OCI-LY3 (cell line): ENCODE results near the gene OR14I1.

Experiments
- H2AFZ ChIP-seq: fragments of 200-600, 300-600 bp; shearing (Covaris generic); 2 replicates; pipeline ENCODE4 v1.6.0; 2014; ENCODE audit warnings: antibody characterized with exemption, low read depth, low read length
- H3K27ac ChIP-seq: fragments of 200-600, 300-600 bp; sonication (generic); 2 replicates; pipeline ENCODE4 v1.5.1; 2014; ENCODE audit warnings: mild to moderate bottlenecking, low read length, moderate library complexity, mixed read lengths
- H3K27me3 ChIP-seq: fragments of 200-600, 300-600 bp; sonication (generic); 2 replicates; pipeline ENCODE4 v1.6.1; 2014; ENCODE audit warnings: low read depth, low read length, mixed read lengths
- H3K36me3 ChIP-seq: fragments of 200-600, 300-600 bp; sonication (generic); replicated peaks from 2 replicates; pipeline ENCODE3; 2014; ENCODE audit warnings: low read depth, low read length, mixed read lengths
- H3K4me1 ChIP-seq: fragments of 300-600, 200-600 bp; sonication (generic); 2 replicates; pipeline ENCODE4 v1.6.1; 2014; ENCODE audit warnings: low read length, mixed read lengths
- H3K4me2 ChIP-seq: fragments of 200-600, 300-600 bp; sonication (generic); 2 replicates; pipeline ENCODE4 v1.6.1; 2014; ENCODE audit warnings: low read length, mixed read lengths
- H3K4me3 ChIP-seq: fragments of 300-600, 200-600 bp; sonication (generic); 2 replicates; pipeline ENCODE4 v1.5.1; 2014; ENCODE audit warnings: antibody characterized with exemption, mild to moderate bottlenecking, low read length, moderate library complexity
- H3K79me2 ChIP-seq: fragments of 300-600, 200-600 bp; shearing (Covaris generic); 2 replicates; pipeline ENCODE4 v1.6.1; 2014; ENCODE audit warnings: mild to moderate bottlenecking, low read length, mixed read lengths
- H3K9ac ChIP-seq: fragments of 300-600, 200-600 bp; shearing (Covaris generic); 2 replicates; pipeline ENCODE4 v1.6.0; 2014; ENCODE audit warnings: mild to moderate bottlenecking, low read length, moderate library complexity
- H3K9me3 ChIP-seq: fragments of 200-600, 300-600 bp; shearing (Covaris generic); 2 replicates; pipeline ENCODE4 v1.6.1; 2014; ENCODE audit warnings: low read length, mixed read lengths; ENCODE audit not compliant: insufficient read depth
- H4K20me1 ChIP-seq: fragments of 200-600, 300-600 bp; sonication (generic); 2 replicates; pipeline ENCODE4 v1.6.1; 2016; ENCODE audit warnings: low read length, mixed read lengths; ENCODE audit not compliant: insufficient read depth
- CTCF ChIP-seq: fragments of 200-600, 300-600 bp; sonication (generic); IDR thresholded peaks from 2 replicates; pipeline ENCODE4 v1.5.1; 2014; ENCODE audit warnings: antibody characterized with exemption, low read length, low read depth
- EZH2phosphoT487 ChIP-seq: fragments of 200-600 bp; shearing (Covaris generic); IDR thresholded peaks from 2 replicates; pipeline ENCODE4 v1.6.1; 2018; ENCODE audit warnings: antibody characterized with exemption, mixed run types, low read depth

Gene OR14I1

GRCh38 chr1:248736977-248737376 is 34.4 kb upstream of the OR14I1 start:
- no peaks in the 10 kb centered on the region for H3K4me1 ChIP-seq
- H3K36me3 ChIP-seq, result no peaks in the 10 kb centered on the region
- no peaks in the 10 kb centered on the region for H3K79me2 ChIP-seq
- H3K27me3 ChIP-seq, result peaks cover 8% of the 10 kb centered on the region
- H3K4me2 ChIP-seq, result no peak overlapping the region
- no peaks in the 10 kb centered on the region for H3K9me3 ChIP-seq
- H3K27ac ChIP-seq, result no peak overlapping the region
- TF ChIP-seq CTCF, result no peak
- TF ChIP-seq EZH2phosphoT487, result no peak
- no peak overlapping the region for H3K4me3 ChIP-seq
- H4K20me1 ChIP-seq, result 0 out of 2 replicates have a peak, but pooled peaks cover 2% of the 10 kb centered on the region
- no peak overlapping the region for H2AFZ ChIP-seq
- H3K9ac ChIP-seq, result no peak overlapping the region

DNA sequence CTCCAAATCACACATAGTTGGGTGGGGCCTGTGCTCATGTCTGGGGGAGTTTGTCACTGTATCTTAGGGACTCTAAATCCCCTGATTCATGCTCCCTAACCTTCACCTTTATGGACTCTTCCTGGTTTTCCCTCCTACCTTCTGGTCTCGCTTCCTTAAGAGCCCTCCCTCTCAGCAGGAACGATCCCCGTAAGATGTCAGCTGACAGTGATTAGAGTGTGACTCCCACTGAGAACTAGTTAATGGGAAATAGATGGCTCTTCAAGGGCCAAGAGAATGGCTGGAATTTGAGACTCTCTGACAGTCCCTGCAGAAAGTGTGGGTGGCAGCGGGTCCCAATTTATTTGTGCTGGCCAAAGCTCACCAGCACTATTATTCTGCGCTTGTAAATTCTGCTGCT is 31.0 kb upstream of the OR14I1 start:
- H3K27me3 ChIP-seq, result peaks cover 8% of the 10 kb centered on the region
- H2AFZ ChIP-seq, result no peak overlapping the region
- no peak for TF ChIP-seq EZH2phosphoT487
- no peak for TF ChIP-seq CTCF
- H3K4me1 ChIP-seq, result no peaks in the 10 kb centered on the region
- no peaks in the 10 kb centered on the region for H3K9me3 ChIP-seq
- no peak overlapping the region for H3K4me2 ChIP-seq
- H3K27ac ChIP-seq, result no peak overlapping the region
- H3K4me3 ChIP-seq, result no peak overlapping the region
- H3K9ac ChIP-seq, result no peak overlapping the region
- H4K20me1 ChIP-seq, result 0 out of 2 replicates have a peak, but pooled peaks cover 2% of the 10 kb centered on the region
- no peaks in the 10 kb centered on the region for H3K36me3 ChIP-seq
- no peaks in the 10 kb centered on the region for H3K79me2 ChIP-seq

- TF ChIP-seq EZH2phosphoT487 (no peak), CTCF (no peak)
- Histone ChIP-seq H3K4me2 (no peak overlapping the region), H3K4me3 (no peak overlapping the region)
Measured at GRCh38 chr1:248730507-248731335, 28.2 kb upstream of the OR14I1 start.

GRCh38 chr1:248714248-248714647 is 11.7 kb upstream of the OR14I1 start:
- TF ChIP-seq CTCF (no peak), EZH2phosphoT487 (no peak)
- no peak overlapping the region for H3K27ac ChIP-seq
- H3K4me2 ChIP-seq, result no peak overlapping the region
- peaks cover 15% of the 10 kb centered on the region for H3K27me3 ChIP-seq
- no peak overlapping the region for H3K4me3 ChIP-seq
- no peaks in the 10 kb centered on the region for H3K79me2 ChIP-seq
- no peak overlapping the region for H2AFZ ChIP-seq
- H3K9ac ChIP-seq, result no peak overlapping the region
- peaks cover 18% of the 10 kb centered on the region; the same call in 1 of the 2 replicates for H3K9me3 ChIP-seq
- no peaks in the 10 kb centered on the region for H3K4me1 ChIP-seq
- H3K36me3 ChIP-seq, result no peaks in the 10 kb centered on the region
- H4K20me1 ChIP-seq, result no peaks in the 10 kb centered on the region

More at GRCh38 chr1:248730507-248731335, 28.2 kb upstream of the OR14I1 start:
- no peak overlapping the region for H3K9ac ChIP-seq
- H3K36me3 ChIP-seq, result no peaks in the 10 kb centered on the region
- H3K9me3 ChIP-seq, result no peaks in the 10 kb centered on the region
- H2AFZ ChIP-seq, result no peak overlapping the region
- no peaks in the 10 kb centered on the region for H4K20me1 ChIP-seq
- no peaks in the 10 kb centered on the region for H3K4me1 ChIP-seq
- no peaks in the 10 kb centered on the region for H3K79me2 ChIP-seq
- peaks cover 4% of the 10 kb centered on the region for H3K27me3 ChIP-seq
- H3K27ac ChIP-seq, result no peak overlapping the region
